Lung (tissue), 10 donors: ENCODE measurements around the gene OTOA. TPM values are rescaled to one million over a fixed set of nuclear protein-coding genes. Genes with fewer than 3 reads are reported as not detected.
A peak's percentile ranks its signal among the peaks of the same experiment; 100 is the strongest.
"Not testable (repeated sequence)": the region's sequence is repeated elsewhere in the genome, so short reads cannot be mapped to it uniquely, and the experiment has no call there.

Experiments used
- ATAC-seq: fragments of 200-7000 bp; cut with Tn5 transposase; one replicate; pipeline ENCODE4 v1.9.1; 2020; ENCODE audit warnings: moderate number of reproducible peaks; ENCODE audit not compliant: insufficient read depth, low FRiP score
- DNase-seq, 3 donors: peaks; one replicate each; pipeline ENCODE4 v3.0.0-alpha.2; 2013 to 2017
- H3K27ac ChIP-seq, 2 donors: one replicate each; pipeline ENCODE4 v1.5.1; 2013; ENCODE audit warnings: mild to moderate bottlenecking in 2 of 2, moderate library complexity in 2 of 2, control low read depth in 1 of 2, inconsistent platforms in 1 of 2, low read depth in 1 of 2, low read length in 1 of 2
- H3K27me3 ChIP-seq, 3 donors: one replicate each; pipeline ENCODE4 v1.5.1; 2013; ENCODE audit warnings: low read length in 2 of 3; ENCODE audit not compliant: control insufficient read depth in 3 of 3, insufficient read depth in 3 of 3
- H3K36me3 ChIP-seq, 4 donors: one replicate each; pipeline ENCODE4 v1.5.1; 2013; ENCODE audit warnings: low read length in 4 of 4, mild to moderate bottlenecking in 1 of 4, moderate library complexity in 1 of 4; ENCODE audit not compliant: control insufficient read depth in 4 of 4, insufficient read depth in 4 of 4
- H3K4me1 ChIP-seq, 5 donors: one replicate each; pipeline ENCODE4 v1.5.1; 2013; ENCODE audit warnings: low read length in 5 of 5, mild to moderate bottlenecking in 2 of 5, moderate library complexity in 1 of 5; ENCODE audit not compliant: control insufficient read depth in 5 of 5, insufficient read depth in 5 of 5
- H3K4me3 ChIP-seq: one replicate; pipeline ENCODE4 v1.5.1; 2013; ENCODE audit warnings: mild to moderate bottlenecking, control low read depth, moderate library complexity
- H3K9ac ChIP-seq, 2 donors: one replicate each; pipeline ENCODE4 v1.5.1; 2013; ENCODE audit warnings: low read length in 2 of 2, control low read depth in 1 of 2; ENCODE audit not compliant: insufficient read depth in 1 of 2
- H3K9me3 ChIP-seq, 4 donors: one replicate each; pipeline ENCODE4 v1.5.1; 2013; ENCODE audit warnings: low read length in 3 of 4, mild to moderate bottlenecking in 1 of 4, moderate library complexity in 1 of 4; ENCODE audit not compliant: control insufficient read depth in 4 of 4, insufficient read depth in 3 of 4
- WGBS, 2 donors: extraction: QIAGEN DNeasy Blood & Tissue Kit; methylation state at CpG; one replicate each; pipeline ENCODE4 v1.1.7; 2013; 5-methylcytosine and 5-hydroxymethylcytosine counted together
- polyA plus RNA-seq, 2 donors: library from polyadenylated mRNA; stranded (reverse); fragments of 200-250 nt; gene quantifications; one replicate each; pipeline ENCODE4 v1.2.1, GENCODE V29; 2013
- total RNA-seq, 2 donors: library from RNA; depleted of rRNA in 1 of 2; stranded (reverse); fragments of >200 nt in 1 of 2; gene quantifications; one replicate each; pipeline ENCODE4 v1.2.1, GENCODE V29; 2014 to 2021
- donor health status: Bipolar disorder and iron deficiency.
- donor health status: healthy.
- donor health status: DM: yes; HTN: yes; CAD: no.

The OTOA gene
- total and polyA plus RNA-seq, 4 donors = 0.18 to 1.3 (median 0.59) TPM

DNA sequence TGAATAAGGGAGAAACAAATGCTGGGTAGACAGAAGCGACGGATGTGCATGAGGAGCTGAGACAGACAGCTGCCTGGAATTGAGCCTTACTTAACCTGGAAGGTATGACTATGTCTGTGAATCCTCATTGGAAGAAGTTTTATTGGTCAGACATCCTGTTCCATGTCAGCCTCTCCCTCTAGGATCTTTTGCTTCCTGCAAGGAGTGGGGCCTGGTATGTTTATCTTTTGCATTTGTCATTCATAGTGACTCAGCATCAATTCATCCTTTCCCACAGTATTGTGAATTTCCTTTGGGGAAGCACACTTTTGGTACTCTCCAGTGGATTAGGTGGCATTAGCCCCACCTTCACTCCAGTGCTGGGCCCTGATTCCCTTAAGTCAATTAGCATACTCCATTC, 105.5 kb downstream of the OTOA start:
- not testable (repeated sequence) for H3K4me3 ChIP-seq, H3K9ac ChIP-seq, H3K27ac ChIP-seq, DNase-seq, ATAC-seq, H3K27me3 ChIP-seq, H3K36me3 ChIP-seq, H3K4me1 ChIP-seq, H3K9me3 ChIP-seq
- WGBS, 2 donors = 92 to 100% methylated on average over 2 of the region's 2 CpGs

DNA sequence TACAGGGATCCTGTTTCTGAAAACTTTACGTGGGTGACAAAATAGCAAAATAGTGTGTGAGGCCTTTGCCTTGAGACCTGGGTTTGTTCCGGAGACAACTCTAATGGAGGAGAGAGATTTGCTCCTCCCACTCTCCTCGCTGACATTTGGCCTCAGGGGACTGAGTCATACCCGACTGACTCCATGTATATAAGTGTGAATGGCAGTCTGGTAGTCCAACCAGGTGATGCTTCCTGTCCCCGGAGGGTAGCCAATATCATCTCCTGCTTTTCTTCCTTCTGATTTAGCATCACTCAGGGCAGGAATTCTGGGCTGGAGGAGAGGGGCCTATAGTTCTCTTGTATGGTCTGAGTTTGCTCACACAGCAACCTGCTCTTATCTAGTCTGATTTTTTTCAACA, 106.8 kb downstream of the OTOA start:
- not testable (repeated sequence) for H3K36me3 ChIP-seq, H3K27ac ChIP-seq, H3K4me1 ChIP-seq, H3K27me3 ChIP-seq, ATAC-seq, H3K9ac ChIP-seq, DNase-seq, H3K9me3 ChIP-seq, H3K4me3 ChIP-seq
- WGBS, 2 donors = 92 to 100% methylated on average over 1 of the region's 5 CpGs

DNA sequence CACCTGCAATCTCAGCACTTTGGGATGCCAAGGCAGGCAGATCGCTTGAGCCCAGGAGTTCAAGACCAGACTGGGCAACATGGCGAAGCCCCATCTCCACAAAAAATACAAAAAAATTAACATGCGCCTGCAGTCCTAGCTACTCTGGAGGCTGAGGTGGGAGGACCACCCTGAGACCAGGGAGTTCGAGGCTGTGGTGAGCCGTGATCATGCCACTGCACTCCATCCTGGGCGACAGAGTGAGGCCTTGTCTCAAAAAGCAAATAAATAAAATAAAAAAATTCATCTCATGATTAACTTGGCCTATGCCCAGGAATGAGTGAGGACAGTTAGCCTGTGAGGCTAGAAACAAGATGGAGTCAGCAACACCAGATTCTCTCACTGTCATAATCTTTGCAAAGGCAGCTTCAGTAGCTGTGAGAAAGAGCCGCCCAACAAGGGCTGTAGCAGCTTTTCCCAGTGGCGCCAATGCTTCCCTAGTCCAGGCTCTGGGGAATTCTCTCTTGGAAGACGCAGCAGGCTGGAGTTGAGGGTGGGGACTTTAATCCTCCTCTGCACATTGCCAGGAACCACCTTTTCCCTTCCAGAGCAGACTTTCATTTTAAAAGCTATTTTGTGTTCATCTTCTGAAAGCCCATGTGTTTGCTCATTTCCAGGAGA, 108.9 kb downstream of the OTOA start:
- not testable (repeated sequence) for H3K9me3 ChIP-seq, H3K27me3 ChIP-seq, H3K27ac ChIP-seq, H3K4me3 ChIP-seq, ATAC-seq, DNase-seq, H3K36me3 ChIP-seq, H3K4me1 ChIP-seq, H3K9ac ChIP-seq
- 86 to 91% methylated on average over 9 of the region's 9 CpGs for WGBS, 2 donors

DNA sequence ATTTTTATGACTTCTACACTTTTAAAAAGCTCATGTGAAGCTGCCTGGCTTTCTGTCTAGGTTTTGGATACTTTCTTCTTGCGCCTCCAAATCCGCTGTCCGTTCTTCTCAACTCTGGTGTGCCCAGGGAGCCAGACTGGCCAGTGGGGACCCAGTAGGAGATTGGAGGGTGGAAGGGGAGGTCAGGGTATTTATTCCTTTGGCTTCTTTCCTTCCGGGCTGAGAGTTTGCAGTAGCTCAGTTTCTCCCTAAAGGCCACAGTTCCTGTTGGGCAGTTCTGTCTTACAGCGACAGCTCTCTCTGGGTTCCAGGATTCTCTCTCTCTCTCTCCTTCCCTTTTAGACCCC, 109.4 kb downstream of the OTOA start:
- H3K9ac ChIP-seq, H3K9me3 ChIP-seq, H3K4me1 ChIP-seq, ATAC-seq, DNase-seq, H3K27ac ChIP-seq, H3K4me3 ChIP-seq, H3K36me3 ChIP-seq, H3K27me3 ChIP-seq: not testable (repeated sequence)
- 78 to 90% methylated on average over 5 of the region's 5 CpGs for WGBS, 2 donors

- not testable (repeated sequence) for DNase-seq, H3K4me3 ChIP-seq, H3K27me3 ChIP-seq, ATAC-seq, H3K36me3 ChIP-seq, H3K27ac ChIP-seq, H3K4me1 ChIP-seq, H3K9ac ChIP-seq, H3K9me3 ChIP-seq
- no CpG with 5 or more reads among the region's 5 CpGs for WGBS, 2 donors
Measured at GRCh38 chr16:21780525-21780924, 116.8 kb downstream of the OTOA start.

- not testable (repeated sequence) for H3K9me3 ChIP-seq, DNase-seq, H3K4me3 ChIP-seq, H3K9ac ChIP-seq, H3K27me3 ChIP-seq, H3K4me1 ChIP-seq, H3K36me3 ChIP-seq, H3K27ac ChIP-seq
- WGBS, 2 donors = 9 to 33% methylated on average over 1 of the region's 1 CpG
- ATAC-seq = peak; percentile 84
Measured at GRCh38 chr16:21790506-21790905, 126.7 kb downstream of the OTOA start.

- not testable (repeated sequence) for H3K4me3 ChIP-seq, DNase-seq, H3K36me3 ChIP-seq, H3K4me1 ChIP-seq, ATAC-seq, H3K9ac ChIP-seq, H3K27ac ChIP-seq, H3K9me3 ChIP-seq, H3K27me3 ChIP-seq
- 58 to 68% methylated on average over 2 of the region's 3 CpGs for WGBS, 2 donors
Measured at GRCh38 chr16:21793310-21793709, 129.5 kb downstream of the OTOA start.

DNA sequence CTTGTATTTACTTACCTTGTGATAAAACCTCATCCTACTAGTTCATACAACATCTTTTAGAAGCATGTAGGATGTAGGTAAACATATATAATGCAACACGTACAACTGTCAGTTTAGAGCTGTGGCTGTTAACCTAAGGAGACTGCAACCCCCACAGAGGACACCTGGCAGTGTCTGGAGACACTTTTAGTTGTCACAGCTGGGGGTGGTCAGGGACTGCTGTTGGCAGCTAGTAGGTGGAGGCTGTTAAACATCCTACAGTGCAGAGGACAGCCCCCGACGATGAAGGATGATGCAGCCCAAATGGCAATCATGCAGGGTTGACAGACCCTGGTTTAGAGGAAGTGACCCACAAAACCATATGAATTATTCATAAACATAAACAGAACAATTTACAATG, 134.8 kb downstream of the OTOA start:
- not testable (repeated sequence) for H3K27me3 ChIP-seq, ATAC-seq, DNase-seq, H3K4me1 ChIP-seq, H3K4me3 ChIP-seq, H3K9me3 ChIP-seq, H3K27ac ChIP-seq, H3K36me3 ChIP-seq, H3K9ac ChIP-seq
- WGBS, 2 donors = no CpG with 5 or more reads among the region's 3 CpGs
